Motor neuron (in vitro differentiated cells): ENCODE data around the gene TADA1. TPM values are rescaled to one million over a fixed set of nuclear protein-coding genes. Genes with fewer than 3 reads are reported as not detected.
"Not testable (repeated sequence)": the region's sequence is repeated elsewhere in the genome, so short reads cannot be mapped to it uniquely, and the experiment has no call there.

ENCODE experiments used
- ATAC-seq, 8 experiments: fragments of 200-7000 bp; cut with Tn5 transposase; replicated peaks in 6 of 8; 2 replicates each; pipeline ENCODE4 v1.8.0; 2021; ENCODE audit warnings: mild to moderate bottlenecking in 8 of 8, moderate library complexity in 8 of 8
- H3K27ac ChIP-seq, 2 donors: fragments of 250-450 bp; sonication (Bioruptor Pico); 2 replicates each; pipeline ENCODE4 v1.9.0; 2021; ENCODE audit warnings: antibody characterized with exemption in 2 of 2, mild to moderate bottlenecking in 2 of 2, moderate library complexity in 1 of 2
- H3K4me1 ChIP-seq, 2 donors: fragments of 250-450 bp; sonication (Bioruptor Pico); replicated peaks in 1 of 2; 2 replicates each; pipeline ENCODE4 v1.6.1; 2021; ENCODE audit warnings: antibody characterized with exemption in 2 of 2, mild to moderate bottlenecking in 2 of 2, moderate library complexity in 1 of 2
- H3K4me3 ChIP-seq, 5 donors: fragments of 250-450 bp; sonication (Bioruptor Pico); 2 replicates each; pipeline ENCODE4 v1.9.0; 2021; ENCODE audit warnings: antibody characterized with exemption in 5 of 5, mild to moderate bottlenecking in 5 of 5, moderate library complexity in 4 of 5
- WGBS, 10 experiments: fragments of 450-650 bp; shearing (Covaris generic); methylation state at CpG; one replicate each; pipeline ENCODE4 v1.0.0; 2022; 5-methylcytosine and 5-hydroxymethylcytosine counted together
- in situ Hi-C, 9 experiments: fragments of 400-800 bp; cut with MboI; loops; one replicate each; pipeline ENCODE4 v1.15.0; 2021; ENCODE audit warnings: low sequenced_read_pairs in 9 of 9, low pct_unique_long_range_greater_than_20kb in 2 of 9; ENCODE audit not compliant: unreplicated experiment in 9 of 9
- total RNA-seq, 8 experiments: library from RNA; unstranded; fragments of 300-600 nt; gene quantifications; 2 replicates each; pipeline versions ENCODE4 v1.2.3 to v1.2.4, GENCODE V29; 2022

The TADA1 gene
- total RNA-seq, 8 experiments from 2014 or later, result 16.1 to 91.7 (median 44.2) TPM

- Histone ChIP-seq H3K27ac (peak within 1 kb of the TSS; percentile 86 to 92), H3K4me3 (peak within 1 kb of the TSS; percentile 49 to 71 (median 62)), H3K4me1 (peaks cover 19 to 20% of the 10 kb centered on the region in 2 donors)
- in situ Hi-C loops, result no loop called here
- ATAC-seq, result peak; percentile 93 to 96 (median 94)
- 0 to 20% (median 1%) methylated on average over 1 to 29 of the region's 63 CpGs; no CpG with 5 or more reads in 1 of the 10 experiments for WGBS, 10 experiments
These were observed 37.1 kb downstream of the TADA1 start, which contains the start of gene POGK for GRCh38 chr1:166838766-166839599. Gene POGK (plus strand): TSS chr1:166839475. CDS start chr1:166840957, 1,482 bp downstream.

GRCh38 chr1:166836733-166837132 is 39.3 kb downstream of the TADA1 start:
- Histone ChIP-seq H3K4me3 (no peak overlapping the region), H3K27ac (no peak overlapping the region), H3K4me1 (peaks cover 19 to 20% of the 10 kb centered on the region in 2 donors)
- WGBS, 10 experiments, result 80 to 100% (median 100%) methylated on average over 1 to 4 of the region's 4 CpGs; no CpG with 5 or more reads in 5 of the 10 experiments
- in situ Hi-C loops, result no loop called here
- ATAC-seq, result no peak

GRCh38 chr1:166829762-166830161 is 46.3 kb downstream of the TADA1 start:
- WGBS, 10 experiments, result 20 to 57% (median 50%) methylated on average over 1 of the region's 1 CpG; no CpG with 5 or more reads in 7 of the 10 experiments
- H3K4me3 ChIP-seq, ATAC-seq, H3K4me1 ChIP-seq, H3K27ac ChIP-seq, in situ Hi-C loops: not testable (repeated sequence)

- no peak for ATAC-seq
- Histone ChIP-seq H3K4me1 (no peaks in the 10 kb centered on the region), H3K4me3 (no peak overlapping the region), H3K27ac (no peak overlapping the region)
- in situ Hi-C loops, result no loop called here
These were observed 48.6 kb downstream of the TADA1 start for GRCh38 chr1:166827426-166827825.

GRCh38 chr1:166822385-166822784 is 53.7 kb downstream of the TADA1 start:
- no peak overlapping the region for H3K27ac ChIP-seq
- H3K4me1 ChIP-seq, result no peaks in the 10 kb centered on the region
- 28 to 90% (median 76%) methylated on average over 1 to 7 of the region's 7 CpGs; no CpG with 5 or more reads in 1 of the 10 experiments for WGBS, 10 experiments
- no peak for ATAC-seq
- in situ Hi-C loops, result loop anchor here in 1 of 9 experiments (25.0 kb wide), 1 partner anchor 335 kb away; no protein-coding TSS in a partner anchor
- H3K4me3 ChIP-seq, result no peak overlapping the region

GRCh38 chr1:166819974-166820373 is 56.1 kb downstream of the TADA1 start:
- Histone ChIP-seq H3K4me1 (no peaks in the 10 kb centered on the region), H3K4me3 (no peak overlapping the region), H3K27ac (no peak overlapping the region)
- 0 to 67% (median 57%) methylated on average over 1 to 2 of the region's 2 CpGs; no CpG with 5 or more reads in 6 of the 10 experiments for WGBS, 10 experiments
- in situ Hi-C loops, result loop anchor here in 1 of 9 experiments (25.0 kb wide), 1 partner anchor 333 kb away; no protein-coding TSS in a partner anchor
- peak in 3 of 8 experiments; percentile 79 to 99 (median 98) for ATAC-seq

- in situ Hi-C loops, result loop anchor here in 1 of 9 experiments (25.0 kb wide), 1 partner anchor 327 kb away; no protein-coding TSS in a partner anchor
- H3K4me3 ChIP-seq, result no peak overlapping the region
- WGBS, 10 experiments, result 0 to 92% (median 75%) methylated on average over 1 to 2 of the region's 2 CpGs; no CpG with 5 or more reads in 1 of the 10 experiments
- no peak overlapping the region for H3K27ac ChIP-seq
- H3K4me1 ChIP-seq, result no peaks in the 10 kb centered on the region
- peak in 1 of 8 experiments; percentile 57 for ATAC-seq
These were observed 61.5 kb downstream of the TADA1 start for GRCh38 chr1:166814611-166815010.

- Histone ChIP-seq H3K4me3 (no peak overlapping the region), H3K4me1 (peaks cover 2 to 6% of the 10 kb centered on the region in 2 donors), H3K27ac (no peak overlapping the region)
- ATAC-seq, result no peak
- in situ Hi-C loops, result loop anchor here in 1 of 9 experiments (25.0 kb wide), 1 partner anchor 326 kb away; no protein-coding TSS in a partner anchor
- WGBS, 10 experiments, result 0 to 95% (median 52%) methylated on average over 1 to 2 of the region's 2 CpGs
These were observed 62.4 kb downstream of the TADA1 start for GRCh38 chr1:166813508-166814223.

GRCh38 chr1:166811691-166812090 is 64.4 kb downstream of the TADA1 start:
- H3K4me3 ChIP-seq, result no peak overlapping the region
- in situ Hi-C loops, result loop anchor here in 1 of 9 experiments (25.0 kb wide), 1 partner anchor 324 kb away; no protein-coding TSS in a partner anchor
- 0 to 92% (median 35%) methylated on average over 1 to 2 of the region's 2 CpGs; no CpG with 5 or more reads in 2 of the 10 experiments for WGBS, 10 experiments
- H3K4me1 ChIP-seq, result peaks cover 4 to 6% of the 10 kb centered on the region in 2 donors
- no peak overlapping the region for H3K27ac ChIP-seq
- peak in 2 of 8 experiments; percentile 19 to 39 for ATAC-seq

GRCh38 chr1:166808952-166809351 is 67.1 kb downstream of the TADA1 start:
- in situ Hi-C loops, result loop anchor here in 1 of 9 experiments (25.0 kb wide), 1 partner anchor 322 kb away; no protein-coding TSS in a partner anchor
- ATAC-seq, result peak in 7 of 8 experiments; percentile 19 to 77 (median 36)
- H3K4me3 ChIP-seq, result no peak overlapping the region
- H3K4me1 ChIP-seq, result peaks cover 4 to 9% of the 10 kb centered on the region in 2 donors
- 6 to 100% (median 89%) methylated on average over 1 to 2 of the region's 2 CpGs; no CpG with 5 or more reads in 1 of the 10 experiments for WGBS, 10 experiments
- H3K27ac ChIP-seq, result no peak overlapping the region
